Mesenchymal stem cell (in vitro differentiated cells and primary cell): ENCODE results near the gene LRRTM1.

Experiments
- DNase-seq: peaks from one replicate; pipeline ENCODE4 v3.0.0-alpha.2; 2013
- H2AFZ ChIP-seq: one replicate; pipeline ENCODE4 v1.6.1; 2013; ENCODE audit warnings: low read depth, mild to moderate bottlenecking, control low read depth, inconsistent platforms, low read length, moderate library complexity
- H2AK5ac ChIP-seq: 2 replicates; pipeline ENCODE4 v1.6.1; 2013; ENCODE audit warnings: low read length, moderate library complexity, mild to moderate bottlenecking, inconsistent platforms; ENCODE audit not compliant: severe bottlenecking
- H2BK120ac ChIP-seq: one replicate; pipeline ENCODE4 v1.6.1; 2013; ENCODE audit warnings: low read depth, mild to moderate bottlenecking, inconsistent platforms, low read length, moderate library complexity
- H2BK12ac ChIP-seq, 2 experiments: one replicate each; pipeline ENCODE4 v1.6.1; 2013; ENCODE audit warnings: inconsistent platforms in 2 of 2, low read length in 2 of 2, mild to moderate bottlenecking in 2 of 2, moderate library complexity in 2 of 2, control low read depth in 1 of 2
- H2BK15ac ChIP-seq: one replicate; pipeline ENCODE4 v1.6.1; 2013; ENCODE audit warnings: mild to moderate bottlenecking, low read depth, inconsistent platforms; ENCODE audit not compliant: poor library complexity, severe bottlenecking
- H2BK5ac ChIP-seq: 2 replicates; pipeline ENCODE4 v1.6.1; 2013; ENCODE audit warnings: low read depth, mild to moderate bottlenecking, low read length, control low read depth, inconsistent platforms; ENCODE audit not compliant: poor library complexity, severe bottlenecking
- H3K14ac ChIP-seq, 2 experiments: one replicate each; pipeline ENCODE4 v1.6.1; 2013; ENCODE audit warnings: inconsistent platforms in 2 of 2, low read length in 2 of 2, control low read depth in 1 of 2, mild to moderate bottlenecking in 1 of 2, moderate library complexity in 1 of 2
- H3K18ac ChIP-seq, 2 experiments: one replicate each; pipeline ENCODE4 v1.6.1; 2013; ENCODE audit warnings: inconsistent platforms in 2 of 2, low read length in 2 of 2, control low read depth in 1 of 2, low read depth in 1 of 2, mild to moderate bottlenecking in 1 of 2
- H3K23ac ChIP-seq, 2 experiments: one replicate each; pipeline ENCODE4 v1.6.1; 2013; ENCODE audit warnings: inconsistent platforms in 2 of 2, low read length in 2 of 2, mild to moderate bottlenecking in 2 of 2, moderate library complexity in 2 of 2, control low read depth in 1 of 2
- H3K27ac ChIP-seq: 2 replicates; pipeline ENCODE4 v1.5.1; 2013; ENCODE audit warnings: mild to moderate bottlenecking, moderate library complexity, low read length, control low read depth, inconsistent platforms; ENCODE audit not compliant: poor library complexity, severe bottlenecking
- H3K27me3 ChIP-seq, 2 experiments: 2 replicates each; pipeline versions ENCODE4 v1.6.1 to v1.7.0; 2013; ENCODE audit warnings: low read length in 2 of 2, mild to moderate bottlenecking in 2 of 2, moderate library complexity in 2 of 2, control low read depth in 1 of 2, inconsistent platforms in 1 of 2; ENCODE audit not compliant: control insufficient read depth in 1 of 2, insufficient read depth in 1 of 2
- H3K36me3 ChIP-seq, 2 experiments: 2 replicates each; pipeline versions ENCODE4 v1.6.1 to v1.7.0; 2013; ENCODE audit warnings: low read length in 2 of 2, control low read depth in 1 of 2, inconsistent platforms in 1 of 2, low read depth in 1 of 2, mild to moderate bottlenecking in 1 of 2; ENCODE audit not compliant: insufficient read depth in 2 of 2, control insufficient read depth in 1 of 2
- H3K4ac ChIP-seq, 2 experiments: one replicate each; pipeline ENCODE4 v1.6.1; 2013; ENCODE audit warnings: inconsistent platforms in 2 of 2, low read length in 2 of 2, mild to moderate bottlenecking in 2 of 2, moderate library complexity in 2 of 2, control low read depth in 1 of 2, low read depth in 1 of 2
- H3K4me1 ChIP-seq: 2 replicates; pipeline ENCODE4 v1.6.1; 2013; ENCODE audit warnings: low read depth, low read length, control low read depth; ENCODE audit not compliant: control insufficient read depth, insufficient read depth
- H3K4me2 ChIP-seq: 2 replicates; pipeline ENCODE4 v1.6.1; 2013; ENCODE audit warnings: low read length, mild to moderate bottlenecking, inconsistent platforms; ENCODE audit not compliant: poor library complexity, severe bottlenecking
- H3K4me3 ChIP-seq, 2 experiments: 2 replicates each; pipeline versions ENCODE4 v1.5.1 to v1.7.0; 2013; ENCODE audit warnings: low read length in 2 of 2, mild to moderate bottlenecking in 2 of 2, control low read depth in 1 of 2, low read depth in 1 of 2; ENCODE audit not compliant: insufficient read depth in 1 of 2
- H3K79me1 ChIP-seq: replicated peaks from 2 replicates; pipeline ENCODE4 v1.6.1; 2013; ENCODE audit warnings: mild to moderate bottlenecking, control low read depth, low read length, inconsistent platforms; ENCODE audit not compliant: poor library complexity, severe bottlenecking
- H3K9ac ChIP-seq: 2 replicates; pipeline ENCODE4 v1.7.0; 2013; ENCODE audit warnings: mild to moderate bottlenecking, low read length, moderate library complexity
- H3K9me3 ChIP-seq: 2 replicates; pipeline ENCODE4 v1.7.0; 2013; ENCODE audit warnings: mild to moderate bottlenecking, low read length; ENCODE audit not compliant: control insufficient read depth
- H4K8ac ChIP-seq: one replicate; pipeline ENCODE4 v1.6.1; 2013; ENCODE audit warnings: inconsistent platforms, mild to moderate bottlenecking, low read length, moderate library complexity
- H4K91ac ChIP-seq: one replicate; pipeline ENCODE4 v1.6.1; 2013; ENCODE audit warnings: mild to moderate bottlenecking, low read length, inconsistent platforms
- WGBS: methylation state at CpG from one replicate; pipeline ENCODE4 v1.1.7; 2013; ENCODE audit warnings: mixed read lengths; 5-methylcytosine and 5-hydroxymethylcytosine counted together

Gene LRRTM1

DNA sequence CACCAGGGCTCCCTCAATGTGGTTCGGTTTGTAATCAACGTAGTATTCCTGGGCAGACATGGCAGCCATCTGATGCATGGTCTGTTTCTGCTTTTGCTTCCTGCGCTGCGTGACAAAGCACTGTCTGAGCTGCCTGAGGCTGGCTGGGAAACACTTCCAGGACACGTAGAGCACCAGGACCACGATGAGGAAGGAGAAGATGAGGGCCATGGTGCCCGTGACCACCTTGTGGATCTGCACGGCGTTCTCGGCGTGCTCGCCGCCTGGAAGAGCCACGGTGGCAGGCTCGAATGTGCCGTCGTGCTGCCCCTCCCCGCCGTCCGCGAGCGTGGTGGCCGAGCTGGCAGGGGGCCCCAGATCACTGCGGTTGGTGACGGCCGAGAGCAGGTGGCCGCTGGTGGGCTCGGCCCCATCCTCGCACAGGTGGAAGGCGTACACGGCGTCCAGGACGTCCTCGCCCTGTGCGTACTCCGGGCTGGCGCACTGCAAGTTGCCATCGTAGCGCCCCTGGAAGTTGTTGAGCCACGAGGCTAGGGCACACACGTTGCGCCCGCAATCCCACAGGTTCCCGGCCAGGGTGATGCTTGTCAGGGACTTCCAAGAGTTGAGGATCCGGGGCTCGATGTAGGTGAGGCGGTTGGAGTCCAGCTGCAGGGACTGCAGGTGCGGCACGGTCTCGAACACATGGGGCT, 2.1 kb downstream of the LRRTM1 start:
- DNase-seq = no peak
- no peak overlapping the region for H4K8ac ChIP-seq
- no peak overlapping the region for H2BK120ac ChIP-seq
- peak overlapping the region; percentile 14 for H3K9ac ChIP-seq
- H3K23ac ChIP-seq = peak overlapping the region in 1 of 2 experiments; percentile 40
- H3K36me3 ChIP-seq = no peaks in the 10 kb centered on the region
- H2AFZ ChIP-seq = no peak overlapping the region
- H2AK5ac ChIP-seq = no peak overlapping the region
- H3K18ac ChIP-seq = no peak overlapping the region
- peak overlapping the region; percentile 53 for H4K91ac ChIP-seq
- H2BK15ac ChIP-seq = no peak overlapping the region
- H2BK5ac ChIP-seq = no peak overlapping the region
- H3K14ac ChIP-seq = peak overlapping the region in 1 of 2 experiments; percentile 6
- peak overlapping the region in 1 of 2 experiments; percentile 82 for H3K4me3 ChIP-seq
- H3K79me1 ChIP-seq = no peaks in the 10 kb centered on the region
- 40% methylated on average over 50 of the region's 50 CpGs for WGBS
- peaks cover 39 to 66% of the 10 kb centered on the region in 2 experiments for H3K27me3 ChIP-seq
- no peak overlapping the region for H3K4ac ChIP-seq
- no peak overlapping the region for H3K27ac ChIP-seq
- H2BK12ac ChIP-seq = no peak overlapping the region
- no peaks in the 10 kb centered on the region for H3K9me3 ChIP-seq
- H3K4me2 ChIP-seq = no peak overlapping the region
- peaks cover 5% of the 10 kb centered on the region for H3K4me1 ChIP-seq

- Histone ChIP-seq H2BK5ac (no peak overlapping the region), H4K91ac (no peak overlapping the region), H3K23ac (no peak overlapping the region), H3K9ac (peak overlapping the region; percentile 14), H3K4ac (no peak overlapping the region), H3K14ac (no peak overlapping the region), H3K27me3 (peaks cover 39 to 66% of the 10 kb centered on the region in 2 experiments), H3K36me3 (no peaks in the 10 kb centered on the region), H3K18ac (no peak overlapping the region), H2BK15ac (no peak overlapping the region), H3K27ac (no peak overlapping the region), H2BK12ac (no peak overlapping the region), H3K4me2 (no peak overlapping the region), H2AK5ac (no peak overlapping the region), H3K4me3 (peak overlapping the region in 1 of 2 experiments; percentile 82), H3K4me1 (peaks cover 5% of the 10 kb centered on the region), H3K9me3 (no peaks in the 10 kb centered on the region), H2BK120ac (no peak overlapping the region), H2AFZ (no peak overlapping the region), H3K79me1 (no peaks in the 10 kb centered on the region), H4K8ac (no peak overlapping the region)
- WGBS = 58% methylated on average over 12 of the region's 12 CpGs
- no peak for DNase-seq
These were observed 2.6 kb downstream of the LRRTM1 start for GRCh38 chr2:80302001-80302313.

DNA sequence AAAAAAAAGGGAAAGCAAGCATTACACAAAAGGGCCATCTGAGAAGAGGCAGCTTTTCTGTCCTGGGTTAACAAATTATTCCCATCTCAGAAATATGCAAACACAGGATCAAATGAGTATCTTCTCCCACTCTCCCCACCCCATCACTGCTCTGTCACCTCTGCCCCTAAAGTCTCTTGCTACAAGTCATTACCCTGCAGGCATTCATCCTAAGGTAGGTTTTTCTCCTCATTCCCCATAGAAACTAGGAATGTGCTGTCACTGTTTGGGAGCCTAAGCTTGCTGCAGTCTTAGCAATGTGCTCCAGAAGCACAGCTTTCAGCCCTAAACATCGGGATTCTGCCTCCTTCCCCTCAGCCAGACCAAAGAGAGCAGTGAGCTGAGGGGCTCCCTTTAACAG, 3.6 kb downstream of the LRRTM1 start:
- Histone ChIP-seq H3K9me3 (no peaks in the 10 kb centered on the region), H3K79me1 (no peaks in the 10 kb centered on the region), H3K27ac (no peak overlapping the region), H3K4ac (no peak overlapping the region), H2AK5ac (no peak overlapping the region), H2AFZ (no peak overlapping the region), H3K23ac (no peak overlapping the region), H4K8ac (no peak overlapping the region), H3K36me3 (no peaks in the 10 kb centered on the region), H2BK120ac (no peak overlapping the region), H2BK12ac (no peak overlapping the region), H2BK5ac (no peak overlapping the region), H3K4me2 (no peak overlapping the region), H4K91ac (no peak overlapping the region), H2BK15ac (no peak overlapping the region), H3K14ac (no peak overlapping the region), H3K18ac (no peak overlapping the region), H3K9ac (no peak overlapping the region), H3K27me3 (peaks cover 39 to 66% of the 10 kb centered on the region in 2 experiments), H3K4me1 (peaks cover 5% of the 10 kb centered on the region), H3K4me3 (peak overlapping the region in 1 of 2 experiments; percentile 39)
- WGBS = no CpG with 5 or more reads among the region's 1 CpG
- no peak for DNase-seq

DNA sequence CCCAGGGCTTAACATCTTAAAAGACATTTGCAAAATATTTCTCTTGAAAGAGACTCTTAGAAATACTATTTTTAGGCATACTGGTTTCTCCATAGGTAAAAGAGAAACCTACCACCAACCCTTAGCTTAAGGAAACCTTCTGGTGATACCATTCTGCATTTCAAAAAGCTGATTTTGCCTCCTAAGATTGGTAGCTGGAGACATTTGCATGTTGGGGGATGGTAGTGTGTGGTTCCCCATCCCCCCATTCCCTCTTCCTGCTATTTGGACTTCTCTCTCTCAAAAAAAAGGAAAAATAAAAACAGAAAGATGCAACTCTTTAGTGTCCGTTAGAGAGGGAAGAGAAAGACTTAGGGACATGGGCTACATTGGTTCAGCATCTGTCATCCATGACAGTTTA, 4.2 kb downstream of the LRRTM1 start:
- no peak overlapping the region for H2BK5ac ChIP-seq
- no peaks in the 10 kb centered on the region for H3K36me3 ChIP-seq
- DNase-seq = no peak
- peak overlapping the region in 1 of 2 experiments; percentile 21 for H3K18ac ChIP-seq
- H4K8ac ChIP-seq = no peak overlapping the region
- no peak overlapping the region for H3K27ac ChIP-seq
- H2AK5ac ChIP-seq = no peak overlapping the region
- no peak overlapping the region for H3K14ac ChIP-seq
- no peak overlapping the region for H3K23ac ChIP-seq
- H3K4ac ChIP-seq = no peak overlapping the region
- no peak overlapping the region for H2AFZ ChIP-seq
- H3K27me3 ChIP-seq = peaks cover 34 to 65% of the 10 kb centered on the region in 2 experiments
- H3K9me3 ChIP-seq = no peaks in the 10 kb centered on the region
- 50% methylated on average over 1 of the region's 1 CpG for WGBS
- H3K4me1 ChIP-seq = peaks cover 5% of the 10 kb centered on the region
- H3K4me2 ChIP-seq = no peak overlapping the region
- H3K4me3 ChIP-seq = no peak overlapping the region
- H2BK15ac ChIP-seq = no peak overlapping the region
- H4K91ac ChIP-seq = no peak overlapping the region
- no peak overlapping the region for H3K9ac ChIP-seq
- H2BK12ac ChIP-seq = no peak overlapping the region
- no peaks in the 10 kb centered on the region for H3K79me1 ChIP-seq
- no peak overlapping the region for H2BK120ac ChIP-seq
